SK-N-SH (cell line): ENCODE results near the gene INF2. TPM values are rescaled to one million over a fixed set of nuclear protein-coding genes. Genes with fewer than 3 reads are reported as not detected.

ENCODE experiments used
- CTCF ChIA-PET: fragments of 300-600, 350-600 bp; formaldehyde crosslinking; extraction: SDS; loops from one replicate; lab custom pipeline; 2021; lab: Yijun Ruan, JAX
- POLR2A ChIA-PET: fragments of 350-600 bp; sonication (Branson Sonifier 250); formaldehyde crosslinking; extraction: SDS; loops from one replicate; lab custom pipeline; 2020; ENCODE audit warnings: antibody characterized with exemption, inconsistent platforms; lab: Yijun Ruan, JAX
- DNase-seq: peaks from one replicate; pipeline ENCODE4 v3.0.0; 2012
- H2AFZ ChIP-seq: fragments of 200-600 bp; sonication (generic); 2 replicates; pipeline ENCODE4 v1.8.1; 2016; ENCODE audit warnings: antibody characterized with exemption, mild to moderate bottlenecking, low read depth
- H3F3A ChIP-seq: fragments of 200-600 bp; sonication (generic); replicated peaks from 2 replicates; pipeline ENCODE3; 2016; ENCODE audit warnings: antibody characterized with exemption, mild to moderate bottlenecking; ENCODE audit not compliant: insufficient read depth
- H3K27ac ChIP-seq, 2 experiments: fragments of 200-500 bp in 1 of 2; fragments of 200-600 bp in 1 of 2; sonication (Bioruptor generic) in 1 of 2; sonication (generic), shearing (Covaris generic) in 1 of 2; 2 replicates each; pipeline versions ENCODE4 v1.5.1 to v1.6.1; 2014 to 2016; ENCODE audit warnings: low read depth in 2 of 2, inconsistent platforms in 1 of 2, low read length in 1 of 2, mild to moderate bottlenecking in 1 of 2, mixed read lengths in 1 of 2
- H3K27me3 ChIP-seq: fragments of 200-600 bp; sonication (generic), shearing (Covaris generic); 2 replicates; pipeline ENCODE4 v1.6.1; 2016; ENCODE audit warnings: mixed run types; ENCODE audit not compliant: insufficient read depth
- H3K36me3 ChIP-seq, 2 experiments: fragments of 200-500 bp in 1 of 2; fragments of 200-600 bp in 1 of 2; sonication (Bioruptor generic) in 1 of 2; sonication (generic) in 1 of 2; replicated peaks in 1 of 2; 2 replicates each; pipeline versions ENCODE3 to v1.5.1; 2014 to 2016; ENCODE audit warnings: low read length in 1 of 2, mild to moderate bottlenecking in 1 of 2; ENCODE audit not compliant: insufficient read depth in 2 of 2, control insufficient read depth in 1 of 2
- H3K4me1 ChIP-seq, 2 experiments: fragments of 200-500 bp in 1 of 2; fragments of 200-600 bp in 1 of 2; sonication (Bioruptor generic) in 1 of 2; sonication (generic), shearing (Covaris generic) in 1 of 2; 2 replicates each; pipeline versions ENCODE4 v1.5.1 to v1.6.1; 2014 to 2016; ENCODE audit warnings: low read depth in 1 of 2, low read length in 1 of 2, mixed run types in 1 of 2; ENCODE audit not compliant: insufficient read depth in 2 of 2, control insufficient read depth in 1 of 2
- H3K4me2 ChIP-seq: fragments of 200-600 bp; sonication (generic), shearing (Covaris generic); 2 replicates; pipeline ENCODE4 v1.6.1; 2017; ENCODE audit warnings: mixed run types
- H3K4me3 ChIP-seq, 2 experiments: fragments of 200-500 bp in 1 of 2; fragments of 200-600 bp in 1 of 2; sonication (Bioruptor generic) in 1 of 2; sonication (generic), shearing (Covaris generic) in 1 of 2; 2 replicates each; pipeline versions ENCODE4 v1.5.1 to v1.8.1; 2014 to 2016; ENCODE audit warnings: low read depth in 2 of 2, inconsistent platforms in 1 of 2, low read length in 1 of 2, mild to moderate bottlenecking in 1 of 2, mixed read lengths in 1 of 2, moderate library complexity in 1 of 2
- H3K79me2 ChIP-seq: fragments of 200-600 bp; sonication (generic); 2 replicates; pipeline ENCODE4 v1.8.1; 2017; ENCODE audit warnings: mild to moderate bottlenecking; ENCODE audit not compliant: insufficient read depth
- H3K9ac ChIP-seq: fragments of 200-600 bp; sonication (generic); 2 replicates; pipeline ENCODE4 v1.6.1; 2017; ENCODE audit warnings: mixed run types
- H3K9me2 ChIP-seq: fragments of 200-600 bp; sonication (generic); 2 replicates; pipeline ENCODE4 v1.6.1; 2017; ENCODE audit warnings: mixed run types
- H3K9me3 ChIP-seq: fragments of 200-600 bp; sonication (generic); 2 replicates; pipeline ENCODE4 v1.6.1; 2017; ENCODE audit warnings: mixed run types, mild to moderate bottlenecking, moderate library complexity
- H4K20me1 ChIP-seq: fragments of 200-600 bp; sonication (generic); 2 replicates; pipeline ENCODE4 v1.6.1; 2017; ENCODE audit warnings: mild to moderate bottlenecking, mixed run types; ENCODE audit not compliant: insufficient read depth
- CTCF ChIP-seq: fragments of 200-600 bp; sonication (generic); IDR thresholded peaks from 2 replicates; pipeline ENCODE4 v1.6.1; 2017; ENCODE audit warnings: antibody characterized with exemption, mild to moderate bottlenecking, moderate library complexity
- ELF1 ChIP-seq: IDR thresholded peaks from 2 replicates; pipeline ENCODE4 v1.4.0; 2012
- FOXM1 ChIP-seq: IDR thresholded peaks from 2 replicates; pipeline ENCODE4 v1.4.0; 2012; ENCODE audit warnings: low read depth, mild to moderate bottlenecking
- GABPA ChIP-seq: IDR thresholded peaks from 2 replicates; pipeline ENCODE4 v1.4.0; 2012; ENCODE audit warnings: low read depth, mild to moderate bottlenecking
- GATA2 ChIP-seq: sonication (generic); formaldehyde crosslinking; IDR thresholded peaks from 2 replicates; pipeline ENCODE4 v1.5.0; 2020; ENCODE audit warnings: mild to moderate bottlenecking, missing genetic modification reagents
- MEF2A ChIP-seq: IDR thresholded peaks from 2 replicates; pipeline ENCODE4 v1.4.0; 2012; ENCODE audit warnings: low read depth, borderline replicate concordance
- NFIC ChIP-seq: IDR thresholded peaks from 2 replicates; pipeline ENCODE4 v1.4.0; 2012; ENCODE audit warnings: borderline replicate concordance
- NRF1 ChIP-seq: IDR thresholded peaks from 2 replicates; pipeline ENCODE4 v1.6.1; 2012; ENCODE audit warnings: low read depth, mild to moderate bottlenecking, low read length
- POLR2AphosphoS5 ChIP-seq: IDR thresholded peaks from 2 replicates; pipeline ENCODE4 v1.6.1; 2012; ENCODE audit warnings: low read depth, low read length
- RAD21 ChIP-seq: IDR thresholded peaks from 2 replicates; pipeline ENCODE4 v1.6.1; 2012; ENCODE audit warnings: mild to moderate bottlenecking, low read length
- RCOR1 ChIP-seq: fragments of 150-350 bp; IDR thresholded peaks from 2 replicates; pipeline ENCODE4 v1.6.1; 2017; ENCODE audit warnings: antibody characterized with exemption, low read length
- RFX5 ChIP-seq: IDR thresholded peaks from 2 replicates; pipeline ENCODE4 v1.6.1; 2012; ENCODE audit warnings: mild to moderate bottlenecking, improper control_type of control experiment, low read length
- SIN3A ChIP-seq: IDR thresholded peaks from 2 replicates; pipeline ENCODE4 v1.6.1; 2012; ENCODE audit warnings: low read depth, mild to moderate bottlenecking, low read length, moderate library complexity, borderline replicate concordance
- SMC3 ChIP-seq: IDR thresholded peaks from 2 replicates; pipeline ENCODE4 v1.6.1; 2012; ENCODE audit warnings: low read depth, low read length, improper control_type of control experiment
- YY1 ChIP-seq: IDR thresholded peaks from 2 replicates; pipeline ENCODE4 v1.4.0; 2012; ENCODE audit warnings: low read depth, mild to moderate bottlenecking
- WGBS: methylation state at CpG from one replicate; pipeline ENCODE4 v1.1.6; 2017; ENCODE audit warnings: low lambda C conversion rate; 5-methylcytosine and 5-hydroxymethylcytosine counted together
- polyA plus RNA-seq, 3 experiments: library from polyadenylated mRNA; depleted of rRNA; stranded (reverse); fragments of >200 nt; gene quantifications; 2 replicates each; pipeline ENCODE4 v1.2.3, GENCODE V29; 2012
- TF ChIP-seq, protein P1 (sequence below): fragments of 150-350 bp; IDR thresholded peaks from 2 replicates; pipeline ENCODE4 v1.6.1; 2016; ENCODE audit warnings: mild to moderate bottlenecking, low read depth, low read length

Gene INF2
- polyA plus RNA-seq, 1 of the 3 experiments (the other 2 are of a cell fraction): 32.5 TPM

- no peaks in the 10 kb centered on the region for H3K36me3 ChIP-seq
- peaks cover 28 to 38% of the 10 kb centered on the region in 2 experiments for H3K4me1 ChIP-seq
- peaks cover 11% of the 10 kb centered on the region for H3K79me2 ChIP-seq
- no peak overlapping the region for H3K4me3 ChIP-seq
- H3K9me2 ChIP-seq: no peaks in the 10 kb centered on the region
- H2AFZ ChIP-seq: no peak overlapping the region
- no peaks in the 10 kb centered on the region for H3K27me3 ChIP-seq
- DNase-seq: no peak
- H3K4me2 ChIP-seq: no peak overlapping the region
- 85% methylated on average over 4 of the region's 4 CpGs for WGBS
- no peaks in the 10 kb centered on the region for H3K9me3 ChIP-seq
- TF ChIP-seq RFX5 (no peak), RCOR1 (no peak), RAD21 (no peak), GATA2 (CRISPR knock-in tag) (no peak)
- TF ChIP-seq, protein P1, sequence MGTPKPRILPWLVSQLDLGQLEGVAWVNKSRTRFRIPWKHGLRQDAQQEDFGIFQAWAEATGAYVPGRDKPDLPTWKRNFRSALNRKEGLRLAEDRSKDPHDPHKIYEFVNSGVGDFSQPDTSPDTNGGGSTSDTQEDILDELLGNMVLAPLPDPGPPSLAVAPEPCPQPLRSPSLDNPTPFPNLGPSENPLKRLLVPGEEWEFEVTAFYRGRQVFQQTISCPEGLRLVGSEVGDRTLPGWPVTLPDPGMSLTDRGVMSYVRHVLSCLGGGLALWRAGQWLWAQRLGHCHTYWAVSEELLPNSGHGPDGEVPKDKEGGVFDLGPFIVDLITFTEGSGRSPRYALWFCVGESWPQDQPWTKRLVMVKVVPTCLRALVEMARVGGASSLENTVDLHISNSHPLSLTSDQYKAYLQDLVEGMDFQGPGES: no peak
- no peak overlapping the region for H3K27ac ChIP-seq
- no peaks in the 10 kb centered on the region for H4K20me1 ChIP-seq
- peaks cover 20% of the 10 kb centered on the region for H3F3A ChIP-seq
- no peak overlapping the region for H3K9ac ChIP-seq
- CTCF ChIA-PET: interaction anchor here (1.6 kb wide), 1 partner anchor 38 kb away, joined by 5 read pairs; the partner anchor contains the start of gene ADSS1
- POLR2A ChIA-PET: no interaction called here
Observed at GRCh38 chr14:104685216-104685997, 4.0 kb upstream of the INF2 start.

DNA sequence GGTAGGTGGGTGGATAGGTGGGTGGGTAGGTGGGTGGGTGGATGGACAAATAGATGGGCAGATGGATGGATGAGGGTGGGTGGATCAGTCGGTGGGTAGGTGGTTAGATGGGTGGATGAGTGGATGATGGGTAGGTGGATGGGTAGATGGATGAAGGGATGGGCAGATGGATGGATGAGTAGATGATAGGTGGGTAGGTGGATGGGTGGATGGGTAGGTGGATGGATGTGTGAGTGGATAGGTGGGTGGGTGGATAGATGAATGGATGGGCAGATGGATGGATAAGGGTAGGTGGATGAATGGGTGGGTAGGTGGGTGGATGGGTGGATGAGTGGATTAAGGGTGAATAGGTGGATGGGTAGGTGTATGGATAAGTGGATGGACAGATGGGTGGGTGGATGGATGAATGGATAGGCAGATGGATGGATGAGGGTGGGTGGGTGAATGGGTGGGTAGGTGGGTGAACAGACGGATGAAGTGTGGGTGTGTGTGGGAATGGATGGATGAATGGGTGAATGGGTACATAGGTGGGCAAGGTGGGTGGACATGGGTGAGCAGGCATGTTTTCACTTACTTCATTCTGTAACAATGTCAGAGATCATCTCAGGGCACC, 3.3 kb upstream of the INF2 start:
- H3K4me2 ChIP-seq: no peak overlapping the region
- TF ChIP-seq SIN3A (no peak), MEF2A (no peak), CTCF (no peak), NRF1 (no peak), GABPA (no peak), SMC3 (no peak), NFIC (no peak), FOXM1 (no peak), ELF1 (no peak), POLR2AphosphoS5 (no peak), YY1 (no peak)
- WGBS: 94% methylated on average over 2 of the region's 2 CpGs
- H3K9ac ChIP-seq: no peak overlapping the region
- H3K27ac ChIP-seq: no peak overlapping the region
- DNase-seq: no peak
- H3K36me3 ChIP-seq: no peaks in the 10 kb centered on the region
- CTCF ChIA-PET: no interaction called here
- H3K9me2 ChIP-seq: no peaks in the 10 kb centered on the region
- H3K79me2 ChIP-seq: peaks cover 18% of the 10 kb centered on the region
- H3F3A ChIP-seq: peaks cover 18% of the 10 kb centered on the region
- H3K27me3 ChIP-seq: no peaks in the 10 kb centered on the region
- POLR2A ChIA-PET: no interaction called here
- H3K9me3 ChIP-seq: no peaks in the 10 kb centered on the region
- no peak overlapping the region for H3K4me3 ChIP-seq
- H3K4me1 ChIP-seq: peaks cover 31 to 38% of the 10 kb centered on the region in 2 experiments
- H2AFZ ChIP-seq: no peak overlapping the region
- peaks cover 6% of the 10 kb centered on the region for H4K20me1 ChIP-seq
